ENCODE measurements around the gene CFAP210.
"Not testable (repeated sequence)": the region's sequence is repeated elsewhere in the genome, so short reads cannot be mapped to it uniquely, and the experiment has no call there.

CFAP210 gene

GRCh38 chr2:169670937-169671336, 23.3 kb downstream of the CFAP210 start:
- DNase-seq: no peak

DNA sequence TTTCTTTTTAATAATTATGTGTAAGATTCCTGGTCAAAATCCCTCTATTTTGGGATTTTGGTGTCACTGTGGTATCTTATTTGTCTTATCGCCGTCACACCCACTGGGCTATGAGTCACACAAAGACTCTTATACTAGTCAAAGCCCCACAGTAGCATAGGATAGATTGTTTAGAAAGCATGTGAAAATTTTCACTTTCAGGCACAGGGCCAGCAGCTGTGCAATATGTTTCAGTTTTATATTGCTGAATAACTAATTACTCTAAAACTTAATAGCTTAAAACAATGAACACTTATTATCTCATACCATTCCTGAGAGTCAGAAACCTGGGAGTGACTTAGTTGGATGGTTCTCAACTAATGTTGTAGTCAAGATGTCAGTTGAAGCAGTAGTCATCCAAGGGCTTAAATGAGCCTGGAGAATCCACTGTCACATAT, 24.0 kb downstream of the CFAP210 start:
- DNase-seq: no peak

DNA sequence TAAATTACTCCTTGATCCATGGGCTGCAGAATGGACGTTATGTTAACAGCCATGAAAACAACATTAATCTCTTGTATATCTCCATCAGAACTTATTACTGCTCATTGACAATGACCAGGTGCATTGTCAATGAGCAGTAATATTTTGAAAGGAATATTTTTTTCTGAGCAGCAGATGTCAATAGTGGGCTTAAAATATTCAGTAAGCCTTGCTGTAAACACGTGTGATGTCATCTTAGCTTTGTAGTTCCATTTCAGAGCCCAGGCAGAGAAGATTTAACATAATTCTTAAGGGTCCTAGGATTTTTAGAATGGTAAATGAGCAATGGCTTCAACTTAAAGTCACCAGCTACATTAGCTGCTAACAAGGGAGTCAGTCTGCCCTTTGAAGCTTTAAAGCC, 26.6 kb downstream of the CFAP210 start:
- DNase-seq: no peak

GRCh38 chr2:169664978-169665930, 29.0 kb downstream of the CFAP210 start:
- no peak for DNase-seq

DNA sequence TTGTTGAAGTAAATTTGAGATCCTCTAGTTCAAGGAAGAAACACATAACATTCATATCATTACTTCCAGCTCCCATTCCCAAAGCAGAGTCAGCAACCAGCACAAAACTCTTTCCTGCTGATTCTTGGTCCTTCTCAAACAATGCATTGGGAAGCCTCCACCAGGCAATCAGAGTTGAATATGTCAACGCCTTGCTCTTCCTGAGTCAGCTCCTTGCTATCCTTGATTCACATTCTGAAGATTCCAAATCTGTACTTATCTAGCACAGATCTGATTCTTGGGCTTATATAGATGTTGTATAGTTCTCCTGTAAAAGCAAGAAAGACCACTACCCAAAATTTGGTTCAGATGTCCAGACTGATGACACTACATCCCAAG, 29.6 kb downstream of the CFAP210 start:
- DNase-seq: no peak

- DNase-seq: no peak
Measured at GRCh38 chr2:169663247-169663646, 31.0 kb downstream of the CFAP210 start.

- no peak for DNase-seq
Measured at GRCh38 chr2:169662744-169663143, 31.5 kb downstream of the CFAP210 start.

DNA sequence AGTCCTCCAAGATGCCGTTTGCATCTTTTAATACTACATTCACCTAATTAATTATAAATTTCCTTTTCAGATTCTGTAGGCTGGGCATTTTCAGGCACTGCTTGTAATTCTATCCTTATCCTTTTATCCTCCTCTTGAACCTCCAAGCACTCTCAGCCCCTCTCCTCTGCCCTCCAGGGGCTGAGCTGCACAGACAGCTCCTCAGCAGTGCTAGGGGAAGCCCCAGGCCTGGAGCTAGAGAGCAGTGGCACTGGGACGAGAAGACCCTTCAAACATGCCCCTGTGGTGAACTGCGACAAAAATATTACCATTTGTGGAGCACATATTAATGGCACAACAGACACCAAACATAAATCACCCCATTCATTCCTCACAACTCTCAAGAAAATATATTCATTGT, 32.9 kb downstream of the CFAP210 start:
- DNase-seq: no peak

DNA sequence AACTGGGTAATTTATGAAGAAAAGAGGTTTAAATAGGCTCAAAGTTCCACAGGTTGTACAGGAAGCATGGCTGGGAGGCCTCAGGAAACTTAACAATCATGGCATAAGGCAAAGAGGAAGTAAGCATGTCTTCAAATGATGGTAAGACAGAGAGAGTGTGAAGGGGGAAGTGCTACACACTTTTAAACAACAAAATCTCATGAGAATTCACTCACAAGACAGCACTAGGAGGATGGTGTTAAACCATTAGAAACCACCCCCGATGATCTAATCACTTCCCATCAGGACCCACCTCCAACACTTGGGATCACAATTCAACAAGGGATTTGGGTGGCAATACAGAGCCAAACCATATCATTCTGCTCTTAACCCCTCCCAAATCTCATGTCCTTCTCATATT, 34.9 kb downstream of the CFAP210 start:
- no peak for DNase-seq

GRCh38 chr2:169658877-169659276, 35.3 kb downstream of the CFAP210 start:
- DNase-seq: no peak

- no peak for DNase-seq
Measured at GRCh38 chr2:169656164-169656563, 38.0 kb downstream of the CFAP210 start.

- no peak for DNase-seq
Measured at GRCh38 chr2:169653636-169654035, 40.6 kb downstream of the CFAP210 start.

GRCh38 chr2:169649278-169649677, 44.9 kb downstream of the CFAP210 start:
- DNase-seq: no peak

DNA sequence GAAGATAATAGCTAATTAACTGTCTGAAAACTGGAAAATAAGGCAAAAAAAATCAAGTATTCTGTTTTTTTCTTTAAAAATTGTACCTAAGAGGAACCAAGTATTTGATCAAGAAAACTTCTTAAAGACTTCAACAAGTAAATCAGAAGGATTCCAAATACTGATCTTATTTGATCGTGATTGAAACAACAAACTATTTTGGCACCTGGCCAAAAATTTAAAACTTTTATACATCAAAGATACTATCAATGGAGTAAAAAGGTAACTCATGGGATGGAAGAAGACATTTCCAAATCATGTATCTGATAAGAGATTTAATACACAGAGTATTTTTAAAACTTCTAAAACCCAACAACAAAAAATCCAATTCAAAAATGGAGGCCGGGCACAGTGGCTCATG, 46.7 kb downstream of the CFAP210 start:
- no peak for DNase-seq

DNA sequence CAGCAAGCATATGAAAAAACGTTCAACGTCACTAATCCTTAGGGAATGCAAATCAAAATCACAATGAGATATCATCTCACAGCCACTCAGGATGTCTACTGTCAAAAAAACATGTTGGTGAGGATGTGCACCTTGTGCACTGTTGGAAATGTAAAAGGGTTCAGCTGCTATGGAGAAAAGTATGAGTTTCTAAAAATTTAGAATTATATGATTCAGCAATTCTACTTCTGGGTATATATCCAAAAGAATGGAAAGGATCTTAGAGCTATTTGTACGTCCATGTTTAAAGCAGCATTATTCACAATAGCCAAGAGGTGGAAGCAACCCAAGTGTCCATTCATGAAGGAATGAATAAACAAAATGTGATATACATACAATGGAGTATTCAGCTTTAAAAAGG, 50.0 kb downstream of the CFAP210 start:
- DNase-seq: no peak

GRCh38 chr2:169641464-169641863, 52.7 kb downstream of the CFAP210 start:
- no peak for DNase-seq

GRCh38 chr2:169640104-169640503, 54.1 kb downstream of the CFAP210 start:
- no peak for DNase-seq

- DNase-seq: no peak
Measured at GRCh38 chr2:169637620-169638019, 56.6 kb downstream of the CFAP210 start.

- no peak for DNase-seq
Measured at GRCh38 chr2:169636440-169637097, 57.6 kb downstream of the CFAP210 start.

DNA sequence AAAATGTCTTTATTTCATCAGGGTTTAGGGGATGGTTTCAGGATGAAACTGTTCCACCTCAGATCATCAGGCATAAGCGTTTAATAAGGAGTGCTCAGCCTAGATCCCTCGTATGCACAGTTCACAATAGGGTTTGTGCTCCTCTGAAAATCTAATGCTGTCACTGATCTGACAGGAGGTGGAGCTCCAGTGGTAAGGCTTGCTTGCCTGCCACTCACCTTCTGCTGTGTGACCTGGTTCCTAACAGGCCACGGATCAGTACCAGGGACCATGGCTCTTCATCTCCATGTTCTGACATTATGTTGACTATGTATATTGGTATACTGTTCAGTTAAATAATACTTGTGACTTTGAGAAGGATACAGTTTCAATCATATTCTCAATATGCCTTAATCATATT, 68.4 kb downstream of the CFAP210 start:
- no peak for DNase-seq

DNA sequence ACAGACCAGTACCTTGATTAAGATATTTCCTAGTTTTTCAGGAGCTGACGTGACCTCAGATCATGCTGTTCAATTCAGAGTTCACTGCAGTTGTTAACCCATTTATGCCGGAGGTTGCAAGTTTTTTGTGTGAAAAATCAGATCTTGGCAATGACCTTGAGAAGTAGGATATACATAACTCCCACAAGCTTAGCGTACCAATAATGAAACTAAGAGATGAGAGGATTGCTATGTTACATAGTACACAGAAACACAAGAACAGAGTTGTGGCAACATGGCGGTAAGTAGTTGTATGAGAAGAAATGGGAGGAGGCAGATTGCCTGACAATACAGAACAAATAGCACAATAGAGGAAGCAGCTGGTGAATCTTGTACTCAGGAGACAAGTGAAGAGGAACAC, 71.0 kb downstream of the CFAP210 start:
- no peak for DNase-seq

GRCh38 chr2:169620509-169620908, 73.7 kb downstream of the CFAP210 start:
- no peak for DNase-seq

DNA sequence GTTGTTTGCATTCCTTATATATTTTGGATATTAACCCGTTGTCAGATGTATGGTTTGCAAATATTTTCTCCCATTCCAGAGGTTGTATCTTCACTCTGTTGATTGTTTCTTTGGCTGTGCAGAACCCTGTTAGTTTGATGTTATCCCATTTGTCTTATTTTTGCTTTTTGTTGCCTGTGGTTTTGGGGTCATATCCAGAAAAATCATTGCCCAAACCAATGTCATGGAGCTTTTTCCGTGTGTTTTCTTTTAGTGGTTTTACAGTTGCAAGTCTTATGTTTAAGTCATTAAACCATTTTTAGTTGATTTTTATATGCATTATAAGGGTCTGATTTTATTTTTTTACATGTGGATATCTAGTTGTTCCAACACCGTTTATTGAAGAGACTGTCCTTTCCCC, 74.3 kb downstream of the CFAP210 start:
- no peak for DNase-seq

DNA sequence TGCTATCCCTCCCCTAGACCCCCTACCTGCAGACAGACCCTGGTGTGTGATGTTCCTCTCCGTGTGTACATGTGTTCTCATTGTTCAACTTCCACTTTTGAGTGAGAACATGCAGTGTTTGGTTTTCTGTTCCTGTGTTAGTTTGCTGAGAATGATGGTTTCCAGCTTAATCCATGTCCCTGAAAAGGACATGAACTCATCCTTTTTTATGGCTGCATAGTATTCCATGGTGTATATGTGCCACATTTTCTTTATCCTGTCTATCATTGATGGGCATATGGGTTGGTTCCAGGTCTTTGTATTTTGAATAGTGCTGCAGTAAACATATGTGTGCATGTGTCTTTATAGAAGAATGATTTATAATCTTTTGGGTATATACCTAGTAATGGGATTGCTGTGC, 78.2 kb downstream of the CFAP210 start:
- not testable (repeated sequence) for DNase-seq
